ENCODE data around the gene ZNF839.
"Not testable (repeated sequence)": the region's sequence is repeated elsewhere in the genome, so short reads cannot be mapped to it uniquely, and the experiment has no call there.

Gene ZNF839

DNA sequence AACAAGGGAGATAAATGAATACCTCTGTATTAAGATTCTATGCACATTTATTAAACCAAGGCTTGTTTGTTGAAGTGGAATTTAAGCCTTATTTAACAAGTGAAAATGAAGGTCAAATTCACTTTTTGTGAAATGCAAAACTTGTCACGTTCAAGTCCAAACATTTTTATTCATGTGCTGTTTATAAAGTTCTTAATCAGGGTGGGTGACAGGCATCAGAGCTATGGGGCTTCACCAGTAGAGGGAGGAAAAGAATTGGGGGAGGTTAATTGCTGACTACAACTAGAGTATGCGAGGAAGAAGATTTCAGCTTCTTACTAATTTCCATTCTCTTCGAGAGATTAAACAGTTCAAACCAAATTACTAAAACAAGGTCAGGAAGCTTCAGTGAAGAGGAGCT, 24.3 kb upstream of the ZNF839 start:
- peak; percentile 40; the same call in 2 of the 3 replicates for ATAC-seq (ENCODE audit: low read depth)
- H3K4me1 ChIP-seq (ENCODE audit: insufficient read depth, poor library complexity, severe bottlenecking): peaks cover 17% of the 10 kb centered on the region
- TF ChIP-seq, protein P1, sequence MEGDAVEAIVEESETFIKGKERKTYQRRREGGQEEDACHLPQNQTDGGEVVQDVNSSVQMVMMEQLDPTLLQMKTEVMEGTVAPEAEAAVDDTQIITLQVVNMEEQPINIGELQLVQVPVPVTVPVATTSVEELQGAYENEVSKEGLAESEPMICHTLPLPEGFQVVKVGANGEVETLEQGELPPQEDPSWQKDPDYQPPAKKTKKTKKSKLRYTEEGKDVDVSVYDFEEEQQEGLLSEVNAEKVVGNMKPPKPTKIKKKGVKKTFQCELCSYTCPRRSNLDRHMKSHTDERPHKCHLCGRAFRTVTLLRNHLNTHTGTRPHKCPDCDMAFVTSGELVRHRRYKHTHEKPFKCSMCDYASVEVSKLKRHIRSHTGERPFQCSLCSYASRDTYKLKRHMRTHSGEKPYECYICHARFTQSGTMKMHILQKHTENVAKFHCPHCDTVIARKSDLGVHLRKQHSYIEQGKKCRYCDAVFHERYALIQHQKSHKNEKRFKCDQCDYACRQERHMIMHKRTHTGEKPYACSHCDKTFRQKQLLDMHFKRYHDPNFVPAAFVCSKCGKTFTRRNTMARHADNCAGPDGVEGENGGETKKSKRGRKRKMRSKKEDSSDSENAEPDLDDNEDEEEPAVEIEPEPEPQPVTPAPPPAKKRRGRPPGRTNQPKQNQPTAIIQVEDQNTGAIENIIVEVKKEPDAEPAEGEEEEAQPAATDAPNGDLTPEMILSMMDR (IDR thresholded peaks at IDR 0.05; ENCODE audit: poor library complexity, severe bottlenecking): peak; percentile 30
- DNase-seq (ENCODE audit: low spot score): no peak
- peak overlapping the region; percentile 31 for H3K27ac ChIP-seq (ENCODE audit: poor library complexity, severe bottlenecking)
- no peaks in the 10 kb centered on the region for H3K27me3 ChIP-seq (ENCODE audit: insufficient read depth, poor library complexity, severe bottlenecking)
- peaks cover 9% of the 10 kb centered on the region for H3K36me3 ChIP-seq (ENCODE audit: low read depth)
- H3K9me3 ChIP-seq (ENCODE audit: severe bottlenecking): no peaks in the 10 kb centered on the region
- H3K4me3 ChIP-seq (ENCODE audit: severe bottlenecking): no peak overlapping the region

DNA sequence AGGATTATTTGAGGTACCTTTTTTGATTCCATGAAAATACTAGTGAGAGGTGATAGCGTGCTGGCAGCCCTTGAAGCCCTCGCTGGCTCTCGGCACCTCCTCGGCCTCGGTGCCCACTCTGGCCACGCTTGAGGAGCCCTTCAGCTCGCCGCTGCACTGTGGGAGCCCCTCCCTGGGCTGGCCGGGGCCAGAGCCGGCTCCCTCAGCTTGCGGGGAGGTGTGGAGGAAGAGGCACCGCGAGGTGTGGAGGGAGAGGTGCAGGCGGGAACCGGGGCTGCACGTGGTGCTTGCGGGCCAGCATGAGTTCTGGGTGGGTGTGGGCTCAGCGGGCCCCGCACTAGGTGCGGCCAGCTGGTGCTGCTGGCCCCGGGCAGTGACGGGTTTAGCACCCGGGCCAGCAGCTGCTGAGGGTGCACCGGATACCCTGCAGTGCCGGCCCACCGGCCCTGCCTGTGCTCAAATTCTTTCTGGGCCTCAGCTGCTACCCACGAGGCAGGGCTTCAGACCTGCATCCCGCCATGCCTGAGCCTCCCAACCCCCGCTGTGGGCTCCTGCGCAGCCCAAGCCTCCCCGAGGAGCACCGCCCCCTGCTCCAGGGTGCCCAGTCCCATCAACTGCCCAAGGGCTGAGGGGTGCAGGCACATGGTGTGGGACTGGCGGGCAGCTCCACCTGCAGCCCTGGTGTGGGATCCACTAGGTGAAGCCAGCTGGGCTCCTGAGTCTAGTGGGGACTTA, 21.9 kb upstream of the ZNF839 start:
- H3K27ac ChIP-seq (ENCODE audit: poor library complexity, severe bottlenecking): no peak overlapping the region
- H3K27me3 ChIP-seq (ENCODE audit: insufficient read depth, poor library complexity, severe bottlenecking): no peaks in the 10 kb centered on the region
- peaks cover 17% of the 10 kb centered on the region for H3K4me1 ChIP-seq (ENCODE audit: insufficient read depth, poor library complexity, severe bottlenecking)
- TF ChIP-seq, protein P1 (IDR thresholded peaks at IDR 0.05; ENCODE audit: poor library complexity, severe bottlenecking): no peak
- no peak for DNase-seq (ENCODE audit: low spot score)
- no peaks in the 10 kb centered on the region for H3K9me3 ChIP-seq (ENCODE audit: severe bottlenecking)
- peaks cover 9% of the 10 kb centered on the region for H3K36me3 ChIP-seq (ENCODE audit: low read depth)
- H3K4me3 ChIP-seq (ENCODE audit: severe bottlenecking): no peak overlapping the region
- ATAC-seq (ENCODE audit: low read depth): no peak

DNA sequence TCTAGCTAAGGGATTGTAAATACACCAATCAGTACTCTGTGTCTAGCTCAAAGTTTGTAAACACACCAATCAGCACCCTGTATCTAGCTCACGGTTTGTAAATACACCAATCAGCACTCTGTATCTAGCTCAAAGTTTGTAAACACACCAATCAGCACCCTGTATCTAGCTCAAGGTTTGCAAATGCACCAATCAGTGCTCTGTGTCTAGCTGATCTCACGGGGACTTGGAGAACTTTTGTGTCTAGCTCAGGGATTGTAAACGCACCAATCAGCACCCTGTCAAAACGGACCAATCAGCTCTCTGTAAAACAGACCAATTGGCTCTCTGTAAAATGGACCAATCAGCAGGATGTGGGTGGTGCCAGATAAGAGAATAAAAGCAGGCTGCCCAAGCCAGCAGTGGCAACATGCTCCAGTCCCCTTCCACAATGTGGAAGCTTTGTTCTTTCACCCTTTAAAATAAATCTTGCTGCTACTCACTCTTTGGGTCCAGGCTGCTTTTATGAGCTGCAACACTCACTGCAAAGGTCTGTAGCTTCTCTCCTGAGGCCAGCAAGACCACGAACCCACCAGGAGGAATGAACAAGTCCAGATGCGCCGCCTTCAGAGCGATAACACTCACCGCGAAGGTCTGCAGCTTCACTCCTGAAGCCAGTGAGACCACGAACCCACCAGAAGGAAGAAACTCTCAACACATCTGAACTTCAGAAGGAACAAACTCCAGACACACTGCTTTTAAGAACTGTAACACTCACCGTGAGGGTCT, 21.1 kb upstream of the ZNF839 start:
- H3K36me3 ChIP-seq (ENCODE audit: low read depth); ATAC-seq (ENCODE audit: low read depth); H3K9me3 ChIP-seq (ENCODE audit: severe bottlenecking); H3K27ac ChIP-seq (ENCODE audit: poor library complexity, severe bottlenecking); DNase-seq (ENCODE audit: low spot score); H3K27me3 ChIP-seq (ENCODE audit: insufficient read depth, poor library complexity, severe bottlenecking); H3K4me3 ChIP-seq (ENCODE audit: severe bottlenecking): not testable (repeated sequence)
- H3K4me1 ChIP-seq (ENCODE audit: insufficient read depth, poor library complexity, severe bottlenecking): peaks cover 15% of the 10 kb centered on the region

DNA sequence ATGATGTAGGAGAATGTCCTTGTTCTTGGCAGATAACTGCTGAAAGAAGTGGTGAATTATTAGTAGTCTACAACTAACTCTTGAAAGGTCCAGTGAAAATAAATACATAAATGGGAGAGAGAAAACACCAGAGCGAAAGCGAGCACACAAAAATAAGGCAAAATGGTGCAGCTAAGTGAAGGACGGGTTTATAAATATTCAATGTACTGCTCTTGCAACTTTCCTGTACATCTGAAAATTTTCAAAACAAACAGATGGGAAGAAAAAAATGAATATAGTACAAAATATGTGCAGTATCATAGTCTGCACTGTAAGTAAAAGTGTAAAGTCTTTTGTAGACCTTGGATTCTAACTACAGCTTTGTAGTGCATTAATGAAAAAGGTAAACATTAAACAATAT, 15.9 kb upstream of the ZNF839 start:
- no peak for ATAC-seq (ENCODE audit: low read depth)
- TF ChIP-seq, protein P1 (IDR thresholded peaks at IDR 0.05; ENCODE audit: poor library complexity, severe bottlenecking): no peak
- Histone ChIP-seq H3K27me3 (ENCODE audit: insufficient read depth, poor library complexity, severe bottlenecking) (no peaks in the 10 kb centered on the region), H3K4me1 (ENCODE audit: insufficient read depth, poor library complexity, severe bottlenecking) (peaks cover 10% of the 10 kb centered on the region), H3K27ac (ENCODE audit: poor library complexity, severe bottlenecking) (peak overlapping the region; percentile 42), H3K36me3 (ENCODE audit: low read depth) (peaks cover 3% of the 10 kb centered on the region), H3K9me3 (ENCODE audit: severe bottlenecking) (no peaks in the 10 kb centered on the region), H3K4me3 (ENCODE audit: severe bottlenecking) (peak overlapping the region; percentile 56)
- no peak for DNase-seq (ENCODE audit: low spot score)

DNA sequence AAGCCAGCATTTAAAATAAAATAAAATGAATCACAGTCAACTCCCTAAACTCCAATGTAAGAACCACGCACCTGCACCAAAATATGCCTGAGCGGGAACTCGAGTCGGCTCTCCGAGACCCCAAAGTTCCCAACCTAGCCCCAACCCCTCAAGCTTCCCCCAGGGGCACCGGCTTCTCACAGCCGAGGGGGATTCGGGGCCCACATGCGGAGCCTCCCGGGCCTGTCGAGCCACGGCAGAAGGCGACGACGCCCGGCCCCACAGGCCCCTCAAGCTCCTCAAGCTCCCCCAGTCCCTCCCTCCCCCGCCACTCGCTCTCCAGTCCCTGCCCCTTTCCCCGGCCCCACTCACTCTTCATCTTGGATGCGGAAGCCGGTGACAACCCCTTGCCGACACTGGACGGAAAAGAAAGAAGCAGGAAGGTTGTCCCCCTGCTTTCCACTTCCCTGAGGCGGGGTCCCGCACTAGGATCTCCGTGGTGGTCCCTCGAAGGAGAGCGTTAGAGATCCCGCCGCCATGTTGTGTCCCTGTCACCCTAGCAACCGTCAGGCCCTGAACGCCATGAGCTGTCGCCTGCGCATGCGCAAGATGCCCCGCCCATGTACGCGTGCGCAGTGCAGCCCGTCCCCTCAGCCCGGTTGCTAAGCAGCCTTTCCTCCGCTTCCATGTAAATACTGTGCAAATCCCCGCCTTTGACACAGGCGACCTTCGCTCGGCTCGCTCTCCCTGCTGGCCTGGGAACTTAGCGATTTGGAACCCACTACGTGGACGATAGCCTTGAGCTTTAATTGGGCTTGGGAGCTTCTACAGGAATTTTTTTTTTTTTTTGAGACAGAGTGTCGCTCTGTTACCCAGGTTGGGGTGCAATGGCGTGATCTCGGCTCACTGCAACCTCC, 14.7 kb upstream of the ZNF839 start, which contains the start of gene MOK:
MOK (minus strand) TSS at position 554 of the 896 bp plus-strand sequence; CDS start at position 358, 196 bp downstream.
- ATAC-seq (ENCODE audit: low read depth) (peak; percentile 96), DNase-seq (ENCODE audit: low spot score) (peak; percentile 93)
- no peaks in the 10 kb centered on the region for H3K27me3 ChIP-seq (ENCODE audit: insufficient read depth, poor library complexity, severe bottlenecking)
- no peaks in the 10 kb centered on the region for H3K9me3 ChIP-seq (ENCODE audit: severe bottlenecking)
- peaks cover 10% of the 10 kb centered on the region for H3K4me1 ChIP-seq (ENCODE audit: insufficient read depth, poor library complexity, severe bottlenecking)
- H3K27ac ChIP-seq (ENCODE audit: poor library complexity, severe bottlenecking): peak within 1 kb of the TSS; percentile 42
- TF ChIP-seq, protein P1 (IDR thresholded peaks at IDR 0.05; ENCODE audit: poor library complexity, severe bottlenecking): no peak
- H3K4me3 ChIP-seq (ENCODE audit: severe bottlenecking): peak within 1 kb of the TSS; percentile 56
- H3K36me3 ChIP-seq (ENCODE audit: low read depth): no peaks in the 10 kb centered on the region
